HepG2 (cell line): Measurements from ENCODE around the gene SERPINA3. TPM values are rescaled to one million over a fixed set of nuclear protein-coding genes. Genes with fewer than 3 reads are reported as not detected.

Source experiments
- ADNP ChIP-seq: sonication (generic); formaldehyde crosslinking; IDR thresholded peaks from 2 replicates; pipeline ENCODE4 v1.4.0; 2020; ENCODE audit warnings: missing genetic modification reagents
- AKNA ChIP-seq: sonication (generic); formaldehyde crosslinking; IDR thresholded peaks from 2 replicates; pipeline ENCODE4 v1.4.0; 2020; ENCODE audit warnings: missing genetic modification reagents, borderline replicate concordance
- ARID4A ChIP-seq: sonication (generic); formaldehyde crosslinking; IDR thresholded peaks from 2 replicates; pipeline ENCODE4 v1.5.0; 2020; ENCODE audit warnings: mild to moderate bottlenecking, missing genetic modification reagents, borderline replicate concordance
- GATAD1 ChIP-seq: IDR thresholded peaks from 2 replicates; pipeline ENCODE4 v1.6.1; 2016; ENCODE audit warnings: missing genetic modification reagents, missing compliant biosample characterization
- NCOA5 ChIP-seq: sonication (generic); formaldehyde crosslinking; IDR thresholded peaks from 2 replicates; pipeline ENCODE4 v1.4.0; 2020; ENCODE audit warnings: missing genetic modification reagents
- PPARG ChIP-seq: conservative IDR thresholded peaks from 2 replicates; pipeline ENCODE4 v1.6.1; 2016; ENCODE audit warnings: missing biosample characterization, missing genetic modification reagents
- RBAK ChIP-seq: sonication (generic); formaldehyde crosslinking; IDR thresholded peaks from 2 replicates; pipeline ENCODE4 v1.5.1; 2020; ENCODE audit warnings: mild to moderate bottlenecking, missing genetic modification reagents
- REXO4 ChIP-seq: sonication (generic); formaldehyde crosslinking; IDR thresholded peaks from 2 replicates; pipeline ENCODE4 v1.8.0; 2022; ENCODE audit warnings: missing genetic modification reagents, mild to moderate bottlenecking, borderline replicate concordance
- SRSF4 ChIP-seq: fragments of 200-400 bp; formaldehyde crosslinking; IDR thresholded peaks from one replicate; pipeline ENCODE4 v1.6.1; 2018; ENCODE audit warnings: mild to moderate bottlenecking, low read depth, low read length, moderate library complexity; ENCODE audit not compliant: poor library complexity, severe bottlenecking
- STAG1 ChIP-seq: sonication (generic); formaldehyde crosslinking; IDR thresholded peaks from 2 replicates; pipeline ENCODE4 v1.4.0; 2020; ENCODE audit warnings: missing genetic modification reagents
- TFAP4 ChIP-seq: sonication (generic); IDR thresholded peaks from 2 replicates; pipeline ENCODE4 v1.6.1; 2016; ENCODE audit warnings: low read depth, borderline replicate concordance
- TIGD3 ChIP-seq: sonication (generic); formaldehyde crosslinking; IDR thresholded peaks from 2 replicates; pipeline ENCODE4 v1.5.1; 2020; ENCODE audit warnings: mild to moderate bottlenecking, missing genetic modification reagents, borderline replicate concordance
- ZFP36L2 ChIP-seq: sonication (generic); formaldehyde crosslinking; IDR thresholded peaks from 2 replicates; pipeline ENCODE4 v1.4.0; 2020; ENCODE audit warnings: missing genetic modification reagents
- ZGPAT ChIP-seq: IDR thresholded peaks from 2 replicates; pipeline ENCODE4 v1.6.1; 2016; ENCODE audit warnings: mild to moderate bottlenecking
- ZNF205 ChIP-seq: IDR thresholded peaks from 2 replicates; pipeline ENCODE4 v1.6.1; 2018; ENCODE audit warnings: missing biosample characterization, missing genetic modification reagents
- ZNF251 ChIP-seq: sonication (generic); formaldehyde crosslinking; IDR thresholded peaks from 2 replicates; pipeline ENCODE4 v1.9.0; 2021; ENCODE audit warnings: mild to moderate bottlenecking, missing genetic modification reagents
- ZNF674 ChIP-seq: sonication (generic); formaldehyde crosslinking; IDR thresholded peaks from 2 replicates; pipeline ENCODE4 v1.5.0; 2020; ENCODE audit warnings: low read depth, mild to moderate bottlenecking, missing genetic modification reagents
- polyA plus RNA-seq, 8 experiments: library from polyadenylated mRNA; depleted of rRNA in 3 of 8; stranded (reverse) in 7 of 8; unstranded in 1 of 8; fragments of >200 nt; fragmentation: Illumina TruSeq in 4 of 8; extraction: Trizol in 4 of 8; gene quantifications; 2 replicates each; pipeline versions ENCODE4 v1.2.1 to v1.2.3, GENCODE V29; 2011 to 2016; ENCODE audit warnings: low read depth in 4 of 8, missing spikeins in 1 of 8, mixed read lengths in 1 of 8; ENCODE audit not compliant: insufficient read depth in 1 of 8
- total RNA-seq, 5 experiments: library from RNA; depleted of rRNA; stranded (reverse); fragments of >200 nt; fragmentation: Illumina TruSeq; extraction: Trizol; gene quantifications; 2 replicates each; pipeline ENCODE4 v1.2.3, GENCODE V29; 2016; ENCODE audit warnings: low read depth in 1 of 5

The SERPINA3 gene
- total and polyA plus RNA-seq, 2 of the 13 experiments (the other 11 are each of a cell fraction or from before 2014, with no cell fraction given) = 825 to 2,200 TPM

GRCh38 chr14:94612174-94612573, at the start of gene SERPINA3 (continued):
- TF ChIP-seq ARID4A (CRISPR knock-in tag) (no peak), TFAP4 (no peak), ZNF674 (no peak), ZNF205 (no peak), RBAK (CRISPR knock-in tag) (no peak), STAG1 (CRISPR knock-in tag) (0 out of 2 replicates have a peak, but pooled peaks have one; percentile 8), NCOA5 (CRISPR knock-in tag) (no peak), ZGPAT (CRISPR knock-in tag) (peak; percentile 36; the same call in 1 of the 2 replicates), AKNA (no peak), GATAD1 (CRISPR knock-in tag) (no peak), ADNP (no peak), ZNF251 (CRISPR knock-in tag) (no peak), REXO4 (CRISPR knock-in tag) (no peak), PPARG (CRISPR knock-in tag) (no peak), SRSF4 (no peak), TIGD3 (CRISPR knock-in tag) (no peak), ZFP36L2 (CRISPR knock-in tag) (no peak)
